ENCODE measurements around the gene GABPB2. TPM values are rescaled to one million over a fixed set of nuclear protein-coding genes. Genes with fewer than 3 reads are reported as not detected.

GABPB2 gene
- polyA plus RNA-seq, 1 donor, result 7.0 TPM

DNA sequence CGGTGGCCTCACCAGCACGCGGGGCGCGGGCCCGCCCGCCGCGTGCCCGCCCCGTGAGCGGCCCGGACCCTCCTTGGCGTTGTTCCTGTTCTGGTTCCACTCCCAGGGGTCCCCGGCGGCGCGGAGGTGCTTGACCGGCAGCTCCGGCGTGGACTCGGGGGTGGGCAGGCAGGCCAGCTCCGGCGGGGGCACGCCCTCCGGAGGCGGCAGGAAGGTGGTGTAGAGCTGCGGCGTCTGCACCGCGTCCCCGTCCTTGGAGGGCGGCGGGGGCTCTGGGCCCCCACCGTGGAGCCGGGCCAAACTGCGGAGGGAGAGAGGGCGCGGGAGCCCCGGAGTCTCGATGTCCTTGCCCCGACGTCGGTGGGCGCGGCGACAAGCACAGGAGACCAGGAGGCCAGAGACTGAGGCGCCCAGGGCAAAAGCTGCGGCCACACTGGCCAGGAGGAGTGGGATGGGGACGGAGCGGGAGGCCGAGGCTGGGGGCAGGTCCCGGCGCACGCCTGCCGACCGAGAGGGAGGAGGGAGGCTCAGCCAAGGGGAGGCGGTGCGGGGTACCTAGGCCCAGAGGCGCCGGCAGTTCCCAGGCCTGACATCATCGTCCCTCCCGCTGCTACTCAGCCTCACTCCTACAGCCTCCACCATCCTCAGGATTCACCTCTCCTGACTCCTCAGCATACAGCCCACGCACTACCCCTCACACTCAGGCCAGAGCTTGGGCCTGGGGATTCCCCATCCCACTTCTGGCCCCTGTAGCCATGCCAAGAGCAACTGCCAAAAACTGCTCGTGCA is 62.7 kb downstream of the GABPB2 start:
- DNase-seq, result no peak

DNA sequence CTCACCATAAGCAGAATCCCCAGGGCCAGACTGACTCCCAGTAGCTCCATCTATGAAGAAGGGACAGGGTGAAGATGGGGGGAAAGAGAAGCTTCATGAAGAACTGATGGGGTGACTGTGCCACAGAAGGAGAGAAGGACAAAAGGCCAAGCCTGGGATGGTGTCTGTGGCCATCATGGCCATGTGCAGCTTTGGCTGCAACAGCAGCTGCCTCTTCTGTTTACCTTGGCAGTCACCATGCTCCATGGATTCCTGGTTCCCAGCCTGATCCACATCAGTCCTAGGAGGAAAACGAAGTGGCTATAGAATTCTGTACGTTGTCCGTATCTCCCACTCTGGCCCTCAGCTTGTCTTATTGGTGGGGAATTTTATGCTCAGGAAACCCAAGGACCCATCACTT is 63.8 kb downstream of the GABPB2 start:
- DNase-seq, result no peak

DNA sequence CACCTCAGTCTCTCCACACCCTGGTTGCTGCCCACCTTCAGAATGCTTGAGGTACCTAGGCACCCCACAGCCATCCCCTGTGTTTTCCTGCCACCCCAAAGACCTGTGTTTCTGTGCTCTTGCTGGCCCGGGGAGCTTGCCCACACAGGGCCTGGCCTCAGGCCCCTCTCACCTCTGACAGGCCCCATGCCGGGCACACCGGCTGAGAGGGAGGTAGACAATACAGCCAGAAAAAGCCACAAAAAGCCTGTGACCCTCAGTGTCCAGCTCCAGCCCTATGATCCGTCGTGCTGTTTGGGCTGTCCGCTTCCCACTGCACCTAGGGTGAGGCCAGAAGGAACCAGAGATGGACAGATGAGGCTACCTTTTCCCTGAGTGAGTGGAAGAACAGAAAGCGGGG is 64.4 kb downstream of the GABPB2 start:
- no peak for DNase-seq

DNA sequence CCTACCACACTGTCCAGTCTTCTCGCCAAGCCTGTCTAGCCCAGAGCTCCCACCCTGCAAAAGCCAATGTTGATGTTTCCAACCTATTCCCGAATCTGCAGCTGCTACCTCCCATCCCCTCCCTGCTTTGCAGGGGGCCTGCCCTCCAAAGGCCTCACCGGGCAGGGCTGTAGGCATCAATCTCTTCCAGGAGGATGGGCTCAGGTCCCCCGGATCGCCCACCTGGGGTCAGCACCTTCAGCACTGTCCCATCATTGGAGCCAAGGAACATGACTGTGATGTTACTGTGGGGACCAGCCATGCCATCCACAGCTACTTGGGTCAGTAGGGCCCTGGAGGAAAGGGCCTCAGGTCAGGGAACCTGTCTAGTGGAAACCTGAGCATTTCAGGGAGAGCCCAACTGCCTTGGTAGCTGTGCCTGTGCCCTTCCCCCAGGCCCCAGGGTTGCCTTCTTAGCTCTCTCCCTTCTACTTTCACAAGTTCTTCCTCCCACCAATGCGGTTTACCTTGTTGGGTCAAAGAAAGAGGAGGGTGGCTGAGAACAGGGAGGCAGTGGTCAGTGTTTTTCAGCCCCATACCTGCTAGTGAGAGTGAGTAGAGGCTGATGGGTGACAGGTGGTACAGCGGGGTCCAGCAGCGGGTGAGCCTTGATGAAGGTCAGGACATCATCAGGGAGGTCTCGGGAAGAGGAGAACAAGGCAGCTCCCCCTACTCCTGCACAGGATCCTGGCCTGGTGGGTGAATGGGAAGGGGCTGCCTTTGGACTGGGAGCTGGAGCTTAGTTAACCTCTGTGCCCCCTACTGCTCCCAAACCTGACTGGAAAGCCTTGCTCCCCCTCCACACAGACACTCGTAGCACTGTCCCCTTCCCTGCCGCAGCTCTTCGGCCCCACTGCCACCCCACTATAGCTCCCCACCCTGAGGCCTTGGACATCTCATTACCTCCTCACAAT is 65.1 kb downstream of the GABPB2 start:
- no peak for DNase-seq

DNA sequence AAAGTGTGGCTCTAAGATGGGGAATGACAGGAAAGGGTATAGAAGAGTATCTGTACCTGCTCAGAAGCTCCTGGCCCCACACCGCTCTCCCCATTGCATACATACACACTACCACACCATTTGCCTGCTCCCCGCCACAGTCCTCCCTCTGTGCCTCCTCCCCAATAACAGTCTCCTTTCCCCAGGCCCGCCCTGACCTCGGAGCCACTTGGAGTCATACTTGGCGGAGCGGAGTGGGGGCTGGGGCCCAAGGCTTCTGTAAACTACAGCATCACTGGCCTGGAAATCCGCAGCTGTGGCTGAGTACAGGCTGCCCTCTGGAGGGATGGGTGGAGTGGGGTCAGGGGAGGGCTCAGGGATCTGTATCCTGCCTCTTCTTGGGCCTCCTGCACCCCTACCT is 67.2 kb downstream of the GABPB2 start:
- DNase-seq, result no peak

DNA sequence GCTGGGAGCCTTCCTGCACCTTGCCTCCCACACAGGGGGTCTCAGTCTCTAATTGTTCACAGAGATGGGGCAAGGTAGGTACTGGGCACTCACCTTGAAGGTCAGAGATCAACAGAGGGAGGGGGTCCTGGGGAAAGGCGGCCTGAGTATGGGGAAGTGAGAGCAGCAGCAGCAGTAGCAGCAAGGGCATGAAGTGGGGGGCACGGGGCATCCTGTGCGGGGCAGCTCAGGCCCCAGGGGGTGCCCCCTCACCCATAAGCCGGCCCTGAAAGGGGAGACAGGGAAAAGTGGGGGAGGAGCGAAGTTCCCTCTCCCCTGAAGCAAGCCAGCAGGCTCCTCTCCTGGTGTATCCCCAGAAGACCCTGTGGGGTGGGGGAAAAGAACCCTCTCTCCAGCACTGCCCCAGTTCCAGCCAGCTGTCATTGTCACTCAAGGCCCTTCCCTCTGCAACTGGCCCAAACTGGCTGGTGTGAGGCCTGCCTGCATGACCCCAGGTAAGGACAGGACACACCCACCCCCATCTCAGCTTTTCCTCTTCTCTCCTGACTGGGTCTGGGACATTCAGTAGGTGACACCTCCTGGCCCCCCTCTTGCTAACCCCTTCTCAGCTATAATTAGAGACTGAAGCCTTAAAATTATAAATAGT is 72.0 kb downstream of the GABPB2 start:
- DNase-seq, result no peak

DNA sequence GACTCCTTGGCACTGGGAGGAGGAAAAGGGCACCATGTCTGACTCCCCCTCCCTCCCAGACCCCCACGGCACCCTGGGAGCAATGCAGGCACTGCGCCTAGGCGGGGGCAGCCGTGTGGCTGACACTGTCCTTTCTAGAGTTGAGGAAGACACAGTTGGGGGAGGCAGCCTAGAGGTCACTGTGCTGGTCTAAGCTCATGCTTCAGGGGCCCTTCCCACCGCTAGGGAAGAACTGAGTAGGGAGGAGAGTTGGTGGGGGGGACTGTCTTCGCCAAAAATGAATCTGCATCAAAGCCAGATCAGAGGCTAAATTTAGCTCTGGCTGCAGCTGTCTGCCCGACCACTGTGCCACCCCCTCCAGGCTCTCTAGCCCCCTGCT is 72.5 kb downstream of the GABPB2 start:
- no peak for DNase-seq

DNA sequence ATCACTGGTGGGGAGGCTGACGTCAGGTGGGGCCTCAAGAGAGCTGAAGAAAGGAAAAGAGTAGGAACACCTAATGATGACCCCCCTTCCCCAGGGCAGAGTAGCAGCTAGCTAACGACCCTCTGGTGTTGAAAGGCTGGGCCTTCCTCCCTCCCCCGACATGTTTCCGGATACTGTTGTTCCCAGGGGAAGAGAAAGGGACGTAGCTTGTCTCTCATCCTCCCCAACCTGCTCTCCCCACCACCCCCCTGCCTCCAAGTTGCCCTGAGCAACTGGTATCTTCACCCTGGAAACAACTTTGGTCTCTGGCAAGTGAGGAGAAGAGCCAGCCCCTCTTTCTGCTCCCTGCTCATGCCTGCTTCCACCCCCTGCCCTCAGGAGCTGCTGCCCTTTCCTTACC is 73.4 kb downstream of the GABPB2 start:
- no peak for DNase-seq

DNA sequence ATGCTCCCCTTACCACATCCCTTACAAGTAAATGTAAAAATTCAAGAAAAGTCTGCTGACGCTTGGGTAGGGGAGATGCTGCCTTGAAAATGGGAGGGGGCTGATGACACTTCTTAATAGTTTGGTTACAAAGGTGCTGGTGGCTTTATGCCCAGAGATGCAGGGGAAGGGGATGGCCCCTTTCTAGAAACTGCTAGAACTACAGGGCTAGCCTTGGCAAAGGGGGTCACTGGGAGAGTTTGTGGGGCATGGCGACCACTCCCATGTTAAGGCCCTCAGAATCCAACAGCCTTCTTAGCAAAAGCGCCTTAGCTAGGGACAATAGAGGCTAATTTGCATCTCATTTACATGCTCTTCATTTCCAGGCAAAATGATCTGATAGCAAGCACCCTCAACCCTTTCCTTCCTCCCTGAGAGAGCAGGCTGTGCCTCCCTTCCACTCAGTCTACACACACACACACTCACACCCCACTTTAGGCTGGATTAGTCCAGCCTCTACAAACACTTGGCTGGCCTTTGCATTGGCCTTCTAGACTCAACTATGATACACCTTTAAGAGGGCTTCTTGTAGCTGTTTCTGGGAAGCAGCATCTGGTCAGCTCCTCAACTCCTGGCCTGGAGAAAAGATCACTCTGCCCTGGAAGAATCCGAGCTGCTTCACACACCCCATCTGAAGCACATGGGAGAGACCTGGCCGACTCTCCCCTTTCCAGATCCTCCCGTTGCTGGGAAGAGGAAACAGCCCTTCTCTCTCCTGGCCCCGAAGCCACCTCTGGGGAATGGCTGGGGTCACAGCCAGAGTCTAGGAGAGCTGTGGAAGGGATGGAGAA is 74.1 kb downstream of the GABPB2 start:
- peak; percentile 73 for DNase-seq

DNA sequence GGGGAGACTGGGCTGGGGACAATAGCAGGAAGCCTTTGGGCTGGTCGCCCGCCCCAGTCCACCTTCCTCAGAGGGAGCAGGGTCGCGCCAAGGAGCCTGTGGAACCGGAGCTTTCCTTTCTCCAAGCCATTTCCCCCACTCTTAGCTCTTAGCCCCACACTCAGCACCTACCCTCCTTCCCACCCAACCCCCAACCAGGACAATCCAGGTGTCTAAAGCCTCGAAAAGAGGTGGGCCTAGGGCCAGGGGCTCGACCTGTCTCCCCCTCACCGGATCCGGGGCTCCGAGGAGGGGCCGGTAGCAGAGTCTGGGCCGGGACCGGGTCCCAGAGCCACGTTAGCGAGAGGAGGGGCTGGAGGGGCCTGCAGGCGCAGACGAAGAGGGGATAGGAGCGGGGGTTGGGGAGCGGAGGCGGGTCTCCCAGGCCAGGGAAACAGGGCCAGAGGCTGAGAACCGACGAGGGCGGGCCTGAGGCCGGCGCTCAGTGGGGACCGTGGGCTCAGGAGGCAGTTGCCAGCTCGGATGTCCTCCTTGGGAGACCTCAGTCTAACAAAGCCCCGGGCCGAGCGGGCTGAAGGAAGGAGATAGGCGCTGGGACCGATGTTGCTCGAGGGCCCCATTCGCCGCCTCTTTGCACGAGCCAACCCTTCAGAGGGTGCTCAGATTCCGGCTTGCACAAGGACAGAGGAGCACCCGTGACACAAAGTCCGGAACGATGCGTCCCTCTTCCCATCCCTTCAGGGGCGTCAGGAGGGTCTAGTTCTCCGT is 74.9 kb downstream of the GABPB2 start:
- DNase-seq, result peak; percentile 54

DNA sequence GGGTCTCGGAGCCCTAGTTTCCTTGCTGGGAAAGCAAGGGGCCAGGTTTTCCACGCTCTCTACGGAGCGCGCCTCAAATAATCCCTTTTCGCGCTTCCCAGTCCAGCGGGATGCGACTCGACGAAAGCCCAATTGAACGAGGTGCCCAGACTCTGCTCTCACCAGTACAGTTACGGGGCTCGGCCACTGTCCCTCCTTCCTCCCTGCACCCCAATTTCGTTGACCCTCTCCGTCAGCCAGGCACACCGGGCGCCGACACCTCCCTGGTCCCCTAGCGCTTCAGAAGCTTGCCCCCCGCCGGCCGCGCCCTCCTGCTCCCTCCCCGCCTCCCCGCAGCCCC is 75.5 kb downstream of the GABPB2 start:
- DNase-seq, result no peak

DNA sequence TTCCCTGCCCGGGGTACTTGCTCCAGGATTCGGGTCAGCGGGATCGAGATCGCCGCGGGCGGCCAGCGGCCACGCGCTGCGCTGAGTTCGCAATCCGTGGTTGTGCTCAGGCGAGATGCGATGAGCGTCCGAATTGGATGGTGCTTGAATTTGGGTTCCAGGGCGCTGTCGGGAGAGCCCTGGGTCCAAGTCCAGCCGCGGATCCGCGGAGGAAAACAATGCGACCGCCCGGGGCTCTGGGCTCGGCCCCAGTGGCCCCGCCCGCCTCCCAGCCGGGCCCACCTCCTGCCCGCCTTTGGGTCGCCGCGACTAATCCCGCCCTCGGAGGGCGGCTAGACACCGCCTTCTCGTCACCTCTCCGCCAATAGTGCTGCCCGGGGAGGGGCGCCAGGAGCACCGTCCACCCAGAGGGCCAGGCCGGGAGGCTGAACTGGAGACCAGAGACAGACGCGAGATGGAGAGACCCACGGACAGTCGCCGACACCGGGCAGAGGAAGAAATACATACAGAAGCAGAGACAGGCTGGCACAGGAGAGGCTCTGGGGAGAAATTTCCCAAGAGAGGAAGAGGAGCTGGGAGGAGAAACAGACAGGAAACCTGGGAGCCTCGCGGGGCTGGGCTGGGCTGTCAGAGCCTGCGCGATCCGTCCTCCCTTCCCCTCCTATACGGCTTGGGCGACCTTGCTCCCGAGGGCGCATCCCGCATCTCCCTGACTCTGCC is 76.0 kb downstream of the GABPB2 start, which contains the start of gene SEMA6C:
TSS of gene SEMA6C (minus strand) at position 220 of the 720 bp plus-strand sequence. CDS start 4,010 bp downstream, outside the sequence.
- DNase-seq, result peak; percentile 95

DNA sequence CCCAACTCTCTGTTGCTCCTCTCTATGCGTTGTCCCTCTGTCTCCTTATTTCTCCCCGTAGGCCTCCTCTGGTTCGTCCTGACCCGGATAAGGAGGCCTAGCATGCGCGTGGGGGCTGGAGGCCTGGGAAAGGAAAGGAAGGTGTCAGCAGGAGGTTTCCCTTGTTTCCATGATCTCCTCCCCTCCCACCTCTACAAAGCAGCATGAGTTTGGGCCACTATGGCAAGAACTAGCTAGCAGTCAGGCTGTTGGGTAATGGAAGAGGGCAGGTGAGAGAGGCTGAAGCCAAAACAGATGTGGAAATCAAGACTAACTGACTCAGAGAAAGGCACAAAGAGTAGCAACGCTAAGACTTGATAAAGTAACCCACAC is 76.6 kb downstream of the GABPB2 start:
- DNase-seq, result no peak

DNA sequence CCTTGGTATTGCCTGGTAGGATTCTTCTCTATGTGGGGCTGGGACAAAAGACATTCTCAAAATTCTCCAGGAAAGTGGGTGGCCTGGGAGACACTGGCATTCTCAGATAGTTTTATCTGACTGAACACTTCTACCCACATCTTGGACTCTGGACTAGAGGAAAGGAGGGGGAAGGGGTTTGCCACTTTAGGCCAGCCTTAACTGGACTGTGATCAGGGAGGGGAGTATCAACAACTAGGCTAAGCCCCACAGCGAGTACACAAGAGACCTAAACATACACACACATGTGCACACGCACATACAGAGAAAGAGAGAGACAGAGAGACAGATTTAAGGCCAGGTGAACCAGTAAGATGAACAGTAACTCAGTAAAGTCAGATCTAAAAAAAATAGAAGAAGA is 77.1 kb downstream of the GABPB2 start:
- DNase-seq, result no peak

DNA sequence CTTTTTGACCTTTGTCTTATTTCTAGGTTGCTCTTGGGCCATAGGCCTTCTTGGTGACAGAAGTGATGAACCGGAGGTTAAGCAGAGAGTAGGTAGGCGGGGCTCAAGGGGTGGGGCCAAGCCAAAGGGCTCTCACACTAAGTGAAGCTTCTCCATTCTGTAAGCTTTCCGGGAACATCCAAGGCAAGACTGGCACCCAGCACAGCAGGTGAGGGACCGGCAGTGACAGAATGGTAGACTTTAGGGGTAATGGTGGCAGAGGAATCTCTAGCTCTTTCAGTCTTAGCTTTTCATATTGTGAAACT is 85.9 kb downstream of the GABPB2 start, which contains the start of gene TNFAIP8L2:
TSS of gene TNFAIP8L2 (plus strand) at position 135 of the 305 bp plus-strand sequence. CDS start 2,049 bp downstream, outside the sequence.
- DNase-seq, result no peak

DNA sequence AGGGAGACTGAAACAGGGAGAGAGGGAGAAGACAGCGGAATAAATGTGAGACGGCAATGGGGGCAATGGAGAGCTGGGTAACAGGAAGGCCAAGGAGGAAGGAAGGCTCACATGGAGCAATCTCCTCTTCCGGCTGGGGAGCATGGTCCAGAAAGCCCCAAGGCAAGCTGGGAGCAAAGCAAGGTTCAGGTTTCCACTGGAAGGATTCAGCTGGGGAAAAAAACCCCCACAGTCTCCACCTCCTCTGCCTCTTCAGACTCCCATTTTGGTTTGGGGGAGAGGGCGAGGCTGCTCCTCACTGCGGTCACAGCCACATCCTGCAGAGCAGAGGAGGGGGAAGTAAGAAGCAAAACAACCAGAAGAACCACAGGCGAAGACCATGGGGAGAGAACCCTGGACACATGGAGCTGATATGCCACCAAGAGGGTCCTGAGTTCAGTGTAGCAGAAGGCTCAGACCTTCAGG is 86.5 kb downstream of the GABPB2 start:
- DNase-seq, result no peak

DNA sequence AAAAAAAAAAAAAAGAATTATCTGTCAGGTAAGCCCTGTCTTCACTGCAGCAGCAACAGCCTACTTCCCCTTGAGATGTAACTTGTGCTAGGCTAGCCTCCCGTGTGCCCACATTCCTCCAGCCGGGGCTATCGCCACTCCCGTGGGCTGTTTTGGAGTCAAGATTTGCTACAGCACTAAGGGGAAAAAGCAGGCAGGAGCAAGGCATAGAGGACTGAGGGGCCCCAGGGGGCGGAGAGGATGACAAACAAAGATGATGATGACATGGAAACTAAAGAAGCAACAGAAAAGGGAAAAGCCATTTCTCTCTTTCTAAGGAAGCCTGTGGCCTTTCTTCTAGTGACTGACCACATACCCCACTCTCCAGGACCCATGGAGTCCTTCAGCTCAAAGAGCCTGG is 87.8 kb downstream of the GABPB2 start:
- DNase-seq, result no peak

DNA sequence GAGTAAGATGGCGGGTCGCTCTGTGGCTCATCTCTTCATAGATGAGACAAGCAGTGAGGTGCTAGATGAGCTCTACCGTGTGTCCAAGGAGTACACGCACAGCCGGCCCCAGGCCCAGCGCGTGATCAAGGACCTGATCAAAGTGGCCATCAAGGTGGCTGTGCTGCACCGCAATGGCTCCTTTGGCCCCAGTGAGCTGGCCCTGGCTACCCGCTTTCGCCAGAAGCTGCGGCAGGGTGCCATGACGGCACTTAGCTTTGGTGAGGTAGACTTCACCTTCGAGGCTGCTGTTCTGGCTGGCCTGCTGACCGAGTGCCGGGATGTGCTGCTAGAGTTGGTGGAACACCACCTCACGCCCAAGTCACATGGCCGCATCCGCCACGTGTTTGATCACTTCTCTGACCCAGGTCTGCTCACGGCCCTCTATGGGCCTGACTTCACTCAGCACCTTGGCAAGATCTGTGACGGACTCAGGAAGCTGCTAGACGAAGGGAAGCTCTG is 88.2 kb downstream of the GABPB2 start:
- DNase-seq, result no peak

DNA sequence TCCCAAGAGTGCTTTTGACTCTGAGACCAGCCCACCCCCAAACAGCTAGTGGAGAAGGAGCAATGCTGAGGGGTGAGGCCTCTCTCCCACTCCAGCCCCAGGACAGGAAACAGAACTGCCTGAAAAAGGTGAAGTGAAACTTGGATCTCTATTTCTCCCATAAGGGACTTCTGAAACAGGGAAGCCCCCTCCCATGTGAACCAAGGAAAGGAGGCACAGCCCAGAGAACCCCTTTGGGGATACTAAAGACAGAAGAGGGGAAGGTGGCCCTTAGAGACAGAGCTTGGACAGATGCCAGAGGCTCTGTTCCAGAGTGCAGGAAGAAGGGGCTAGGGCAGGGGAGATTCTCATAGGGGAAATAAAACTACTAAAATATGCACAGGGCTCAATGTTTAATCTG is 88.8 kb downstream of the GABPB2 start:
- no peak for DNase-seq

DNA sequence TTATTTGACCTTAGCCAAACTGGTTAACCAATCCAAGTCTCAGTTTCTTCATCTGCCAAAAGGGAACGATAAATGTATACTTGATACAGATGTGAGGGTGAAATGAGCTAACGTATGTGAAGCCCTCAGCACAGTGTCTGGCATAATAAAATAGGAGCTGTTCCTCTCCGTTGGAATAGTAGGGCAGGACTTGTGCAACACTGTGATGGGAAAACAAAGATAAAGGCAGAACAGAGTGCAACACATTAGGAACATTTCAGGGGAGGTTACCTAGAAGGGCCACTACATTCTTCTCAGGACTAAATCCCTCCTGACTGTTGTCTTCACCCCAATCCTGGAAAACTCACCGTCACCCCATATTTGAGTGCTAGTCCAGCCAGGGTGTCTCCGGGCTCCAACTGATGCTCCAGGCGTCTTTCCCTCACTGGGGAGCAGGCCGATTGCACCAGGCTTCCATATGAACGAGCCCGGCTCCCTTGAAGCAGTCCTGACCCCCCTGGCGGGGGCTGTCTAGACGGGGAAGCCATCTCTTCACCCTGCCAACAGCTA is 94.2 kb downstream of the GABPB2 start:
- DNase-seq, result no peak

Data from hindlimb muscle (tissue), 1 donor.